Adipocyte (in vitro differentiated cells): ENCODE measurements around the gene IGSF21.

Experiments
- DNase-seq: peaks from one replicate; pipeline ENCODE4 v3.0.0-alpha.2; 2015; ENCODE audit warnings: low read depth
- H3K27me3 ChIP-seq: replicated peaks from 2 replicates; pipeline ENCODE4 v1.7.0; 2013; ENCODE audit warnings: mild to moderate bottlenecking, low read length, moderate library complexity; ENCODE audit not compliant: control insufficient read depth, insufficient read depth
- H3K36me3 ChIP-seq: 2 replicates; pipeline ENCODE4 v1.7.0; 2013; ENCODE audit warnings: low read length, mild to moderate bottlenecking, moderate library complexity; ENCODE audit not compliant: control insufficient read depth, insufficient read depth, severe bottlenecking
- H3K4me1 ChIP-seq: 2 replicates; pipeline ENCODE4 v1.7.0; 2013; ENCODE audit warnings: mild to moderate bottlenecking, low read length, moderate library complexity; ENCODE audit not compliant: control insufficient read depth, insufficient read depth
- H3K4me3 ChIP-seq: 2 replicates; pipeline ENCODE4 v1.7.0; 2013; ENCODE audit warnings: mild to moderate bottlenecking, low read length, moderate library complexity
- H3K9ac ChIP-seq: 2 replicates; pipeline ENCODE4 v1.7.0; 2013; ENCODE audit warnings: mild to moderate bottlenecking, low read length, moderate library complexity
- H3K9me3 ChIP-seq: 2 replicates; pipeline ENCODE4 v1.7.0; 2013; ENCODE audit warnings: mild to moderate bottlenecking, low read length, moderate library complexity; ENCODE audit not compliant: control insufficient read depth

IGSF21 gene

DNA sequence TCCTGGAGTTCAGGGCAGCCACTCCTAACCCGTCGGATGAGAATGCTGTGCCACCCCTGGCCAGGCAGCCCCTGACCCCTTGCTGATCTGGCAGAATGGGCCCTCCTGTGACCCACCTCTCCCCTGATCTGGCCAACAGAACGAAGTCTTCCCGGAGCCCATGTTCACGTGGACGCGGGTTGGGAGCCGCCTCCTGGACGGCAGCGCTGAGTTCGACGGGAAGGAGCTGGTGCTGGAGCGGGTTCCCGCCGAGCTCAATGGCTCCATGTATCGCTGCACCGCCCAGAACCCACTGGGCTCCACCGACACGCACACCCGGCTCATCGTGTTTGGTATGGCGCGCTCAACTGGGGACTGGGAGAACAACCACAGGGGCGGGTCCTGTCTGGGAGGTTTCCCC lies 269.1 kb downstream of the IGSF21 start:
- Histone ChIP-seq H3K36me3 (no peaks in the 10 kb centered on the region), H3K4me1 (no peaks in the 10 kb centered on the region), H3K4me3 (no peak overlapping the region), H3K9ac (no peak overlapping the region), H3K27me3 (peaks cover 10% of the 10 kb centered on the region), H3K9me3 (peaks cover 17% of the 10 kb centered on the region)
- DNase-seq = no peak

GRCh38 chr1:18380288-18380687 lies 272.7 kb downstream of the IGSF21 start:
- Histone ChIP-seq H3K36me3 (no peaks in the 10 kb centered on the region), H3K9ac (no peak overlapping the region), H3K4me3 (no peak overlapping the region), H3K27me3 (peaks cover 8% of the 10 kb centered on the region), H3K4me1 (peaks cover 5% of the 10 kb centered on the region), H3K9me3 (peaks cover 17% of the 10 kb centered on the region)
- DNase-seq = no peak

- Histone ChIP-seq H3K9ac (no peak overlapping the region), H3K9me3 (peaks cover 11% of the 10 kb centered on the region), H3K27me3 (peaks cover 10% of the 10 kb centered on the region), H3K4me3 (no peak overlapping the region), H3K36me3 (no peaks in the 10 kb centered on the region), H3K4me1 (peaks cover 5% of the 10 kb centered on the region)
- no peak for DNase-seq
Observed at GRCh38 chr1:18384059-18384458, 276.5 kb downstream of the IGSF21 start.

GRCh38 chr1:18384471-18384870 lies 276.9 kb downstream of the IGSF21 start:
- Histone ChIP-seq H3K27me3 (peaks cover 11% of the 10 kb centered on the region), H3K9ac (no peak overlapping the region), H3K9me3 (peaks cover 11% of the 10 kb centered on the region), H3K4me1 (peaks cover 5% of the 10 kb centered on the region), H3K36me3 (no peaks in the 10 kb centered on the region), H3K4me3 (no peak overlapping the region)
- no peak for DNase-seq

DNA sequence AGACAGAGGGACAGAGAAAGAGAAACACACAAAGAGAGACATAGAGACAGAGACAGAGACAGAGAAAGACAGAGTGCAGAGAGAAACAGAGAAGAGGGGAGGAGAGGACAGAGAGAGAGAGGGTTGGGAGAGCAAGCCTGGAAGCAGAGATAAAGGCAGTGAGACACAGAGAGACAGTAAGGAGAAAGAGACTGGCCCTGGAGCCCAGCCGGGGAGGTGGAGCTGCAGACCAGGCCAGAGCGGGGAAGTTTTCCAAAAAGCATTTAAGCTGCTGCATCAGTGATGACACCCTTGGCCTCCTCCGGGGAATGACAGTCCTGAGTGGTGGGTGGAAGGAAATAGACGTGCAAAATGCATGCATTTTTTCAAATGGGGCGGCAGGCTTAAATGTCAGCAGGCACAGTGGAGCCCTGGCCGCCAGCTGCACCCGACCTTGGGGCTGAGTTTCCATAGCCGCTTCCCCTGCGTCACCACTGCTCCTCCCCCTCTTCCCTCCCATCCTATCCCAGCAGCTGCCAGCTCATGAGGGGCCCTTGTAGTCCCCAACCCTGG lies 277.7 kb downstream of the IGSF21 start:
- H3K27me3 ChIP-seq = peaks cover 16% of the 10 kb centered on the region
- no peaks in the 10 kb centered on the region for H3K36me3 ChIP-seq
- H3K9ac ChIP-seq = peak overlapping the region; percentile 16
- no peak for DNase-seq
- peaks cover 4% of the 10 kb centered on the region for H3K9me3 ChIP-seq
- H3K4me3 ChIP-seq = peak overlapping the region; percentile 49
- H3K4me1 ChIP-seq = peaks cover 5% of the 10 kb centered on the region

DNA sequence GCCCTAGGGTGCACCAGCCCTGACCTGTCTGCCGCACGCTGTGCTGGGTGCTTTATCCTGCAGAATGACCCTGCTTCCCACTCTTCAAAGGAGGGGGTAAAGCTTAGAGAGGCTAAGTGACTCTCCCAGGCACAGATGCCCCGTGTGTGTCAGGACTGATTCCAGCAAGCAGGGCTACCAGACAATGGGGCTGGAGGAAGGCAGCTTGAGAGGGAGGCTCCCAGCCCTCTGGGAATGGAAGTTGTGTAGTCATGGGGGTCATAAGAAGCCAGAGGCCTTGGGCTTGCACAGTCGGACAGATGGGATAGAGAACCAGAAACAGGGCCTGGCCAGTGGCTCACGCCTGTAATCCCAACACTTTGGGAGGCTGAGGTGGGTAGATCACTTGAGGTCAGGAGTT lies 279.0 kb downstream of the IGSF21 start:
- Histone ChIP-seq H3K27me3 (peaks cover 16% of the 10 kb centered on the region), H3K9me3 (no peaks in the 10 kb centered on the region), H3K9ac (no peak overlapping the region), H3K4me3 (no peak overlapping the region), H3K4me1 (peaks cover 5% of the 10 kb centered on the region), H3K36me3 (no peaks in the 10 kb centered on the region)
- DNase-seq = no peak

DNA sequence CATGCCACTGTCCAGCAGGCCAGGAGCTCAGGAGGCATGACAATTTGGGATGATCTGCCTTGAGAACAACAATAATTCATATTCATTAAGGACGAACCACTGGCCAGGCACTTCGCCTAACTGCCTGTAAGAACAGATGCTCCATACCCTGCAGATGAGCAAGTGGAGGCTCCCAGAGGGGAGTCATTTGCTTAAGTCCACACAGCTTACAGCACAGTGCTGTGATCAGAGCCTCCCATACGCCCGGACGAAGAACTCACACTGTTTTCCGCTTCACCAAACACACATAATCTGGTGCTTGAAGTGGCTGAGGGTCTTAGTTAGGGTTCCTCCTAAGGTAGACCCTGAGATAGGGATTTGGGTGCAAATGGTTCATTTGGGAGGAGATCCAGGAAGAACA lies 279.7 kb downstream of the IGSF21 start:
- H3K4me3 ChIP-seq = no peak overlapping the region

DNA sequence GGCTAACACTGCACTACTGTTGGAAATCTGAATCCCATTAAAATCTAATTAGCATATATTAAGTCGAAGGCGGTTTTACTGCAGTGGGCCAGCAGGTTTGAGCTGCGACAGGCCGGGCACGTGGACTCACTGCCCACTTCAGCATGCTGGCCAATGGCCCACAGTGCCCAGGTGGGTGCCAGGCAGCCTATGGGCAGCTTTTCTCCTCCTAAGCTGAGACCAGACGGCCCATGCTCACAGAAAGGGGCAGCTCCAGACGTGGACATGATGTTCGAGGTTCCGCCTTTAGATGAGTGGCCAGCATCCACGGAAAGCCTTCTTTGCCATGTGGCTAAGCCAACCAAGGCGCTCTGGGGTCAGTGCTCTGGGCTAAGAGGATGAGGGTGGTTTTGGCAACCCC lies 283.4 kb downstream of the IGSF21 start:
- no peak for DNase-seq
- H3K9ac ChIP-seq = no peak overlapping the region
- no peaks in the 10 kb centered on the region for H3K4me1 ChIP-seq
- peaks cover 16% of the 10 kb centered on the region for H3K27me3 ChIP-seq
- H3K4me3 ChIP-seq = no peak overlapping the region
- no peaks in the 10 kb centered on the region for H3K36me3 ChIP-seq
- no peaks in the 10 kb centered on the region for H3K9me3 ChIP-seq

More for the DNA sequence above, 279.7 kb downstream of the IGSF21 start:
- no peaks in the 10 kb centered on the region for H3K9me3 ChIP-seq
- peaks cover 16% of the 10 kb centered on the region for H3K27me3 ChIP-seq
- no peak for DNase-seq
- no peaks in the 10 kb centered on the region for H3K36me3 ChIP-seq
- H3K9ac ChIP-seq = no peak overlapping the region
- peaks cover 5% of the 10 kb centered on the region for H3K4me1 ChIP-seq

DNA sequence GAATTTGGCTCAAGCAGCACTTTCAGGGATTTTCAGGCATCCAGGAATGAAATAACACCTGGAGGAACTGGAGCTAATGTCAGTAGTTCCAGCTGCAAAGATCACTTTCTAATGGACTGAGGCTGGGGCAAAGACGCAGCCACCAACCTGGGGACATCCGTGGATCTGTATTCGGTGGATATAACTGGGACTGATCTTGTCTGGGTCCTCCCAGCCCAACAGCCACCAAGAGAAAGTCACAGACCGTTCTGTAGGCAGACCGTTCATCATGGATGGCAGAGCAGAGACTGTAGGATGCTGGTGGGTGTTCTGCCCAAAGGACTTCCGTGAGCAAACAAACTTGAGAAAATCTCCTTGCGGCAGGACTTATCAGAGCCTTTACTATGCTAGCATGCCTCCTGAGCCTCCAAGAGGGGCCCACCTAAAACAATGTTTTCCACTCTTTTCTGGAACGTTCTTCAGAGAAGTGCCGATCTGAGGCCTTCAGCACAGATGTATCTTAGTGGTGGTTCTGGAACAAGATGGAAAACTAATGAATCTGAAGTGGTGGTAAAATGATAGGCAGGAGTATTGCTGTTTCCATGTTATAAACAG lies 287.1 kb downstream of the IGSF21 start:
- H3K9me3 ChIP-seq = no peaks in the 10 kb centered on the region
- no peaks in the 10 kb centered on the region for H3K4me1 ChIP-seq
- H3K27me3 ChIP-seq = peaks cover 23% of the 10 kb centered on the region
- no peaks in the 10 kb centered on the region for H3K36me3 ChIP-seq
- no peak for DNase-seq
- no peak overlapping the region for H3K9ac ChIP-seq
- H3K4me3 ChIP-seq = no peak overlapping the region

GRCh38 chr1:18396247-18396980 lies 288.8 kb downstream of the IGSF21 start:
- Histone ChIP-seq H3K9me3 (no peaks in the 10 kb centered on the region), H3K9ac (no peak overlapping the region), H3K27me3 (peaks cover 19% of the 10 kb centered on the region), H3K4me1 (no peaks in the 10 kb centered on the region), H3K36me3 (no peaks in the 10 kb centered on the region), H3K4me3 (no peak overlapping the region)
- DNase-seq = no peak

DNA sequence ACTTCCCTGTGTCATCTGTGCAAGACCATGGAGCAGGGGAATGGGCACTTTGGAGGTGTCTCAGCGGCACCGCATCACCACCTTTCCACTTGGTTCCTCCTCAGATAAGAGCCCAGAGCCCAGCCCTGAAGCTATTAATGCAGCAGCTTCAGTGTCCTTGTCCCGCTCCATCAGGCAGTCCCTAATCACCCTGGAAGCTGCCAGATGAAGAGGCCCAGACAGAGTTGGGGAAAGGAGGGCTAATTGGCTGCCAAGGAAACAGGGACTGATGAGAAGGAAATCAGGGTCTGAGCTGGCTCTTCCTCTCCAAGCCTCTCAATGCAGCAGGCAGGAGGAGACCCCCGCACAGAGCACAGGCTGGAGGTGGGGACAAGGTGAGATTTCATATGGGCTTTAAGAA lies 290.0 kb downstream of the IGSF21 start:
- no peak for DNase-seq
- Histone ChIP-seq H3K4me3 (no peak overlapping the region), H3K9ac (no peak overlapping the region), H3K9me3 (no peaks in the 10 kb centered on the region), H3K27me3 (peaks cover 27% of the 10 kb centered on the region), H3K4me1 (no peaks in the 10 kb centered on the region), H3K36me3 (no peaks in the 10 kb centered on the region)
